HG03066 (cell line): ENCODE data around the gene TNFAIP8.

ENCODE experiments used
- ATAC-seq: cut with Tn5 transposase; IDR thresholded peaks from one replicate; pipeline ENCODE4 v1.9.1; 2021; ENCODE audit warnings: low read depth; ENCODE audit not compliant: unreplicated experiment

Gene TNFAIP8

GRCh38 chr5:119355685-119356611 lies at the start of gene TNFAIP8:
Gene TNFAIP8 (plus strand): TSS chr5:119356019. CDS start chr5:119356091, 72 bp downstream.
- ATAC-seq: peak; percentile 30

GRCh38 chr5:119307170-119307569 lies 48.6 kb upstream of the TNFAIP8 start:
- no peak for ATAC-seq

DNA sequence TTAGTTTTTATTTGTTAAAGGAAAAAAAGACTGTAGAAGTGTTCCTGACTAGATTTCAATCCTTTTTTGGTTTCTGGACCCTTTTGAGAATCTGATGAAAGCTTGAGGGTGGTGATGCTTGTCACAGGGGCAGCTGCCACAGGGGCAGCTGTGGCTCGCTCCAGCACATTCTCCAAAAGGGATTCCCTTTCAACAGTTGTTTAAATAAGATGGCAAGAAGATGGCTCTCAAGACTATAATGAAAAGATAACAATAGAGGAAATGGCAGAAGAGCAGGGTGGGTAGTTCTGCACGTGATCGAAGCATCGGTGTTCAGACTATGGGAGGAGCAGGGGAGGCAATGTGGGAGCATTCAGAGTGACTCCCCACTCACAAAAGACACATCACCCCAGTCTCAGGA lies 46.5 kb upstream of the TNFAIP8 start:
- peak; percentile 14 for ATAC-seq

- no peak for ATAC-seq
Observed at GRCh38 chr5:119311688-119312087, 44.1 kb upstream of the TNFAIP8 start.

- ATAC-seq: no peak
Observed at GRCh38 chr5:119312403-119312802, 43.4 kb upstream of the TNFAIP8 start.

DNA sequence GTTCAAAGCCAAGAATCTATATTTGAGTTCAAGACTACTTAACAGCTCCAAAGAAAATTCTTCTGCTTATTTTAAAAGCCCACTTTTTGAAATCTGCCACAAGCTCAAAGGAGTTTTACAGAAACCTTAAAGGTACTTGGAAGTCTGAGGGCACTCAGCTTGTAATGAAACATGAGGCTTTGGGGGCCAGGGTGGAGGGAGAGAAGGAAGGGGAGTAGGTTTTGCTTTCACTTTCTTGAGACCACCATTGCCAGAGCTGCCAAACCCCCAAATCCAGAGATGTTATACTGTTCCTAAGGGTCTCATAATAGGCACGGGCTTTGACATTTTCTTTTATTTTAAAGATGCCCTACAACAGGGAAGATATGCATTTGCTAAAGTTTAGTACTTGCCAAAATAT lies 42.6 kb upstream of the TNFAIP8 start:
- ATAC-seq: no peak

DNA sequence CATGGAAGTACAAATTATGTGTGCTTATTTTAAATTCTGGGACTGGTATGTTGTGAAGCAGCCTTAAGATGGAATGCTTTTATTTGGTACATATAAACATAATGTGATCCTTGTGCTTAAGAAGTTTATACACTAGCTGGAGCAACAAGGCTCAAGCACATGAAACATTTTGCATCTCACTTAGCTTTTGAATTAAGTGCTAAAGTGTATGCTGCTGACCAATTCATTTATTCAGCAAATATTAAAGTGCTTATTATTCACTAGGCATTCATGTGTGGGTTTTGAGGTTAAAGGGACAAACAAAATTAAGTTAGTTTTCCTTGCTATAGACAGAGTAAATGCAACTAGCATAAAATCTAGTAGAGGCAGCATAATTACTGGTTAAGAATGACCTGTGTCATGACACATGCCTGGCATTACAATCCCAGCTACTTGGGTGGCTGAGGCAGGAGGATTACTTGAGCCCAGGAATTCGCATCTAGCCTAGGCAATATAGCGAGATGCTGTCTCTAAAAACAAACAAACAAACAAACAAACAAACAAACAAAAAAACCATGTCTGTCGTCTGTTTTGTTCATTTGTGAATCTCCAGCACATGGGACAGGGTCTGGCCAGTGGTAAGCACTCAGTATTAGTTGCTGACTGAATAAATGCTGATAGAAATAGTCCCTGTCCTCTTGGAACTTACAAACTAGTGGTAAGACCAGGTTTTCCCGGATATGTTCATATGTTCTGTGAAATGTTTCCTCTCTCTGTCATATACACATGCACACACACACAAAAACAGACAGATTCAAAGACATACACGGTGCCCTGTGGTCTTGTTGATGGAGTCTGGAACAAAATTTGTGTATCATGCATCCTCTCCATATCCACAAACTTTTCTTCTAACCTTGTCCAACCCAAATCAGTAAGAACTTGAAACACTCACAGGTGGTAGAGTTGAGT lies 41.9 kb upstream of the TNFAIP8 start:
- ATAC-seq: no peak

DNA sequence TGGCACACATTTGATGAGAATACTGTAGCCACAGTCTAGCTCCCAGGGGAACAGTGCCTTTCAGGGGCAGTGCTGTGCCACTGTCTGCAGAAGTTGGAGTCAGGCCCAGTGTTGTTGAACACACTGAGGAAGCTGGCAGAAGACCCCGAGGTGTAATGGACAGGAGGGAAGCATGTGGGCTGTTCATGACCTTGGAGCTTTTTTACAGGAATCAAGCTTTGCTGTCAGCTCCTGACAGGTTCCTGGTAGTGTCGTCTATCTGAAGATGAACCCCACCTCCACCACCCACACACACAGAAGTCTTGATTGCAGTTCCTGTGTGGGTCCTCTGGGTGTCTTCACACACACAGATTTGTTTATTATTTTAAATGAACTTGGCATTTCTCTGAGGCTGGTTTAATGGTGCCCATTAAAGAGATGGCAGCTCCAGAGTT lies 40.3 kb upstream of the TNFAIP8 start:
- peak; percentile 69 for ATAC-seq

- no peak for ATAC-seq
Observed at GRCh38 chr5:119316086-119316485, 39.7 kb upstream of the TNFAIP8 start.

- ATAC-seq: no peak
Observed at GRCh38 chr5:119316906-119317305, 38.9 kb upstream of the TNFAIP8 start.

DNA sequence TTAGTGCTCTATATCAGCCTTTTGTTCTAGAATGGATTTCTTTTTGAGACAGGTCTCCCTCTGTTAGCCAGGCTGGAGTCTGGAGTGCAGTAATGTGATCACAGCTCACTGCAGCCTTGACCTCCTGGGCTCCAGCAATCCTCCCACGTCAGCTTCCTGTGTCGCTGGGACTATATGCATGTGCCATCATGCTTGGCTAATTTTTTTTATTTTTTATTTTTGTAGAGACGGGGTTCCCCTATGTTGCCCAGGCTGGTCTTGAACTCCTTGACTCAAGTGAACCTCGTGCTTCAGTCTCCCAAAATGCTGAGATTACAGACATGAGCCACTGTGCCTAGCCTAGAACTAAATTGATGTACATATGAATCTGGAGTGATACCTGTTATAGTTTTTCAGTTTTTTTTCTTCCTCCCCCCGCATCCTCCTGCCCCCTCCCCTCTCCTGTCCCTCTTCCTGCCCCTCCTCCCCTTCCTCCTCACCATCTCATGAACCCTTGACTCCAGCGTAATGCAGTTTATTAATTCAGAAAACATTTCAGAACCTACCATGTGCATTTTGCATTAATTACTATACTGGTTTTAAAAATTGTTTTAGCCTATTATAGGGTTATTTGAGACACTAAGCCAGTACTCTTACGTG lies 37.4 kb upstream of the TNFAIP8 start:
- no peak for ATAC-seq

- ATAC-seq: no peak
Observed at GRCh38 chr5:119319401-119319800, 36.4 kb upstream of the TNFAIP8 start.

DNA sequence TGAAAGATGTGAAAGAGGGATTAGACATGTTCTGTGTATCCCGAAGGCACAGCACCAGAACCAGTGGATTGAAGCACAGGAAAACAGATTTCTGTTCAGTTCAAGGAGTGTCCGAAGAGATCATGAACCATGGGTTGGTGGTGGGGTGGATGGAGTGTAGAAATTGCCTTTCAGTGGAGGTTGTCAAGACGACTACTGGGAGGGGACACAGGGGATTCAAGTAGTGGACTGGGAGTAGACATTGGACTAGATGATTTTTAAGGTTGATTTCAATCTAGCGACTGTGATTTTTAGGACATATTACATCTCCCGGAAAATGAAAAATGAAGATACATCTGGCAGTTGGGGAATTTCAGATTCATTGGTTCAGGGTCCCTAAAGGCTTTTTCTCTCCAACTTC lies 35.9 kb upstream of the TNFAIP8 start:
- ATAC-seq: no peak

GRCh38 chr5:119321569-119322311 lies 34.1 kb upstream of the TNFAIP8 start:
- ATAC-seq: no peak

DNA sequence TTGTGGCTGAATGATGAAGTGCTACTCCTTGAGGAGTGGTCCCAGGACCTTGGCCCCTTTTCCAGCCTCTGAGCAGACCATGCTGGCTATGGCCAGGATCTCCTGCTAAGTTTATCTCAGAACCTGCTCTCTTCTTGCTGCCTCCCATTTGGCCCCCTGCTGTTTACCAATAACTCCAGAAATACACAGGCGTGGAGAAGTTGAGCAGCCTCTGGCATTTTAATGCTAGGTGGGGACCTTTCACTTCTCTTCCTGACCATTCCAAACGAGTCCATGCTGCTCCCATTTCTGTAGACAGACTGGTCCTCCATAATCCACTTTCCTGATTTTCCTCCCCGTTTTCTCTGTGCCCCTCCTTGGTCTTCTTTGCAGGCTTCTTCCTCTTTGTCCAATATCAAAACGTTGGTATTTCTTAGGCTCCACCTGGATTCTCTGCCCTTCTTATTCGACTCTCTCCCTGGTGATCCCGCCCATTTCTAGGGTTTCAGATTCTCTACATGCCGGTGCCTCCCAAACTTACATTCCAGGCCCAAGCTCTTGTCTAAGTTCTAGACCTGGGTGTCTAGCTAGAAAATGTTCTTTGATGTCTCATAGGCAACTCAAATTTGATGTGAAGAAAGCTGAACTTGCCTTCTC lies 33.4 kb upstream of the TNFAIP8 start:
- ATAC-seq: no peak

- no peak for ATAC-seq
Observed at GRCh38 chr5:119322948-119323537, 32.8 kb upstream of the TNFAIP8 start.

DNA sequence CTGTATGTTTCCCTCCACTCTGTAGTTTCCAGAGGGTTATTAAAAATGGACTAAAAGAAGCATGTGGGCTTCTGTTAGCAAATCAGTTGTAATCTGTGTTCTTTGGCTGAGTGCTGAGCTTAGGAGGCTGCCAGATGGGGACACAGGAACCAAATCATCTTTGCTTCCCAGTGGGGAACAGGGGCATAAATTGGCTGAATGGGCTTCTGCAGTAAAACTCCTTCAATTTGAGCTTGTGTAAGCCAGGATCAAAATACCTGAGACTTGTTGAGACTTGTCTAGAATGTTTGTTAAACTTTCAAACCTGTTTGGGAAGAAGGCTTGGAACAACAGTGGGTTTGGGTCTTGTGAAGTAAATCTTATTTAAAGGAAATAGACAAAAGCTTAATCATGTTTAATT lies 32.2 kb upstream of the TNFAIP8 start:
- no peak for ATAC-seq

DNA sequence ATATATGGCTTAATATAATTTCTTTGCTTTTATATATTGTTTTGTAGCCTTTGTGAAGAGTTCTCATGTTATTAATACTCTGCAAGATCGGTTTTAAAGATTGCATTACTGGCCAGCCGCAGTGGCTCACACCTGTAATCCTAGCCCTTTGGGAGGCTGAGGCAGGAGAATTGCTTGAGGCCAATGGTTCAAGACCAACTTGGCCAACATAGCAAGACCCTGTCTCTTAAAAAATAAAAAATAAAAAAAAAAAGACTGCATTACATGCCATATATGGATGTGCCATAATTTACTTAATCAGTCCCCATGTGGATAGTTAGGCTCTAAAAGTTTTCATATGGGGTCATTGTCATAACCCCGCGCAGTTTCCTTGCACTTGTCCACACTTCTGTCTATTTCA lies 31.0 kb upstream of the TNFAIP8 start:
- ATAC-seq: no peak

DNA sequence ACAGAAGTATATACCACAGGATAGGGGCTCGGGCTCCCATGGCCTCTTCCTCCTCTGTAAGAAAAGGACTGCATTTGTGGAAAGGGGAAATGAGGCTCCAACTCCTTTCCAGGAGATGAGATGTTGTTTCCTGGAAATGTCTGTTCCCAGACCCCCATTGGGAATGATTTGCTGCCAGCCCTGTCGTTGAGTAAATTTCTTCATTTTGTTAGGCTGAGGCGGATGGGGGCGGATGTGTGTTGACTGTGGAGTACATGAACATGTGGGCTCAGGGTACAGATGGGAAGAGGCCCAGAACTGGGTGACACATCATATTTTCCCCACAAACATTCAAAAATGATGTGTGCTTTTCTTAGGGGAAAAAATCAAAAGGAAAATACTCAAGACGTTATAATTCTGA lies 28.8 kb upstream of the TNFAIP8 start:
- no peak for ATAC-seq
